DLD1 (cell line): ENCODE measurements around the gene RTN4.

Experiments
- in situ Hi-C: cut with HindIII; loops from 2 replicates; pipeline ENCODE4 v1.10.0; 2017; ENCODE audit warnings: low sequenced_read_pairs

Gene RTN4

DNA sequence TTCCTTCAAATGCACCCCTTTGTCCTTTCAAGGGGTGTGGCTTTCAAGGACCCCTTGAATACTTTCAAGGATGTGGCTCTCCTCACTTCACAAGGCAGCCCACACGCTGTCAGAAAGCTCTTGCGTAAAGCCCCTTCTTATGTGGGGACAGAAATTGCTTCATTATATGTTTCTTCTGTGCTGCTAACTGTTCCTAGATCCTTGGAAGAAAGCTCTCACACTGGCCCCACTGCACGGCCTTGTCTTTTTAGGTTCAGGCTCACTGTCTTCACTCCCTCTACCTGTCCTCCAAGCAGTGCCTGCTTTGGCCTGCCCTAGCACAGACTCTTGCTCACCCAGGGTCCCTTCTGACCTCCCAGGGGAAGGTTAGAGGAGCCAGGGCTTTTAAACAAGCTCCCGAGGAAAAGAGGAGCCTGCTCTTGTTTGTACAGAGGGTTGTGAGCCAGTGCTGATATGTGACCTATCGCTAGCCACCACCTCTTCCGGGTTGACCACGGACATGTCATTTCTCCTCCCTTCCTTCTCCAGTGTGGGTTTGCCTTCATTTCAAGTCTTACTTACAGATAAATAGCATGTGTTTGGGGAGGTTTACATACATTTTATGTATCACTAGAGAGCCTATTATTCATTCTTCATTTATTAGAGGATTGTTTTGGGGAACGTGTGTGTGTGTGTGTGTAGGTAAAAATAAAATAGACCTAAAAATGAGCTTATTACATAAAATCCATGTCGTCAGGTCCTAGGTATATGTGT is 94.7 kb downstream of the RTN4 start:
- in situ Hi-C loops, result no loop called here

- in situ Hi-C loops, result no loop called here
Measured at GRCh38 chr2:54954705-54955357, 95.4 kb downstream of the RTN4 start.

DNA sequence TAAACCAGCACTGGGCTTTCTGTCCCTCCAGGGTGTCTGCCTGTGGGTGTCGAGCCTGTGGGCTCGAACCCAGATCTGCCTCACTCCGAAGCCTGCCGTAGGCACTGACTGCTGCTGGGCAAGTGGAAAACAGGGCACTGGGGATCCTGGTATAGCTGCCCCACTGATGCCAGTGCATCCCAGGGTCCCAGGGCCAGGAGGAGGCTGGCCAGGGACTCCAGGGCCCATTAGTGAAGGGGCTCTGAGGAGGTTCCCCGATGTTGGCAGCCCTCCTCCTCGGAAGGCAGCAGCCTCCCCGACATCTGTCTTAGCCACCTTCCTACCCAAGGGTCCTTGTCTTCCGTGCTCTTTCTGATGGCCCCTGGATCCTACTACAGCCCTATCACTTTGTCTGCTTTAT is 96.1 kb downstream of the RTN4 start:
- in situ Hi-C loops, result no loop called here

- in situ Hi-C loops, result no loop called here
Measured at GRCh38 chr2:54952978-54953456, 97.2 kb downstream of the RTN4 start.

DNA sequence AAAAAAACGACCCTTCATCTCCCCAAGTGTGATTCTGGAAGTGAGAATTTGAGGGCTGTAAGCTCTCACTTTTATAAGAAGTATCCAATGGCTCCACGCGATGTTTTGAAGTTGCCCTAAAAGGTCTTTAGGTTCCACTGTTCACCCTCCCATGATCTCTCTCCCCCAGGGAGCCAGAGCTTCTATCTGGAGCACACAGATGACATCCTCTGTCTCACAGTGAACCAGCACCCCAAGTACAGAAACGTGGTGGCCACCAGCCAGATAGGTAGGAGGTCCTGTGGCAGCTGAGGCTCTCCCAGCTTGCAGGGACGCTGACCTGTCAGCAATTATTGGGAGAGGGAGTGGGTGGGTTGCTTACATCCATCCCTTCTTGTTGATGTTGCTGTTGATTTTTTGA is 97.8 kb downstream of the RTN4 start:
- in situ Hi-C loops, result no loop called here

DNA sequence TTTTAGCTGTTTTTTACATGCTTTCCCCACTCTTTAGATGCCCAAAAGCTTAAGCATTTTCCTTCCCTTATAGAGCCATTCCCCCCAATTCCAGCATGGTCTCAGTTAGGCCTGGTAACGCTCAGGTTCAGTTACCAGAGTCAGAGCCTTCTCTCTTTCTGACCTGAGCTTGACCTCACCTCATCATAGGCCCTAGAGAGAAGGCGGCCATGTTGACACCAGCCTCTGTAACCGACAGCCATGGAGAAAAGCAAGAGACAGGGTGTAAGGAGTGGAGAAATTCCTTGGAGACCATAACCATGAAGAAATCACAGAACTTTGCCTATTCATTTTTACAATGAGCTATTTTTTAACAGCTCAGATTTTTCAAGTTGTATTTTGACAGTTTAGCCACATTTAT is 99.4 kb downstream of the RTN4 start:
- in situ Hi-C loops, result no loop called here

- in situ Hi-C loops, result no loop called here
Measured at GRCh38 chr2:54949431-54949830, 100.8 kb downstream of the RTN4 start.

DNA sequence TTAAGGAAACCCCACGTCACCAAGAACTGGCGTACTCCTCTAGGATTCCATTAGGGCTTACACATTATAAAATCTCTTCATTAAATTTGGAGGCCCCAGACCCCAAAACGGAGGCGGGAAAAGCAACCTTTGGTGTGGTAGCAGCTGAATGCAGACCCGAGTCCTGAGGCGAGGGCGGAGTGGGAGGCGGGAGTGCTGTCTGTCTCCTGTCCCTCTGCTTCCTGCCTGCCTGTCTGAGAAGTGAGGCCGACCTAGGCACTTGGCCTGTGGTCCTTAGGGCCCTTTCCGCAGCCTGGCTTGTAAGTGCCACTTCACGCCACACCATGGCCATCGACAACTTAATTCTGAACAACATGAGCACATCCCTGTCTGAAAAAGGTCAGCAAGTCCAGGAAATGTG is 102.1 kb downstream of the RTN4 start:
- in situ Hi-C loops, result no loop called here

GRCh38 chr2:54947646-54948045 is 102.6 kb downstream of the RTN4 start:
- in situ Hi-C loops, result no loop called here

GRCh38 chr2:54947136-54947535 is 103.1 kb downstream of the RTN4 start:
- in situ Hi-C loops, result no loop called here

GRCh38 chr2:54946220-54946805 is 103.9 kb downstream of the RTN4 start:
- in situ Hi-C loops, result no loop called here

DNA sequence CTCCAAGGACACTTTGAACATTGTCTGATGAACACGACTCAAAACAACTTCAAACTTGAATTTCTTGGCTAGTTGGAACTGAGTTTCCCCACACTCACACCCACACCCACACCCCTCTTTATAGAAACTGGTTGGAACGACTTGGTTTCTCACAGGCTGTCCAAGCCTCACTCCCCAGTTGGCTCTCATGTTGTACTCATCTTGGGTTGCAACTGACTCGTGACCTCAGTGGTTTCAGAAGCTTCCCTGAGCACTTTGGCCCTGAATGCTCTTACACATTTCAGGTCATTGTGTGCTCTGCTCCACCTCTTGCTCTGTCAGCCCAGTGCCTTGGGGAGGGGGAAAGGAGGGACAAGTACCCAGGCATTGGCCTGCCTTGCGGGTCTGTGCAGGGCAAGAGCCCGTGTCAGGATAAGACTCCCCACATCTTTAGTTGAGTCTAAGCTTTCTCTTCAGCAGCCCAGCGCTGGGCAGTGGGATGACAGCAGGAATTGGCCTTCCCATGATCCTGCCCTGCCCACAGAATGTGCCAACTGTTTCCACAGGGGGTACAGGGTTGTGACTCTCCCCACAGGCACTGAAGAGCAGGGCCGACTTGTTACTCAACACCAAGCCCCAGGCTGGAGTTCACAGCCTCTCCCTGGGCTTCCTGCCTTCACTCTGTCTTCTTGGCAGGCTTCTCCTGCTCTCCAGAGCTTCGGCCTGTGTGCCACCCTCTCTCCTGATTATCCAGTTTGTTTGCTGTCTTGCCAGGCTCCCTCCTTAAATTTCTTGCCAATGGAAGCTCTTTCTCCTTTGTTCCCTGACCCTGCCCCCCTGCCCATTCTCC is 104.6 kb downstream of the RTN4 start:
- in situ Hi-C loops, result no loop called here

GRCh38 chr2:54944724-54945326 is 105.4 kb downstream of the RTN4 start:
- in situ Hi-C loops, result no loop called here

GRCh38 chr2:54942373-54942772 is 107.9 kb downstream of the RTN4 start:
- in situ Hi-C loops, result no loop called here

DNA sequence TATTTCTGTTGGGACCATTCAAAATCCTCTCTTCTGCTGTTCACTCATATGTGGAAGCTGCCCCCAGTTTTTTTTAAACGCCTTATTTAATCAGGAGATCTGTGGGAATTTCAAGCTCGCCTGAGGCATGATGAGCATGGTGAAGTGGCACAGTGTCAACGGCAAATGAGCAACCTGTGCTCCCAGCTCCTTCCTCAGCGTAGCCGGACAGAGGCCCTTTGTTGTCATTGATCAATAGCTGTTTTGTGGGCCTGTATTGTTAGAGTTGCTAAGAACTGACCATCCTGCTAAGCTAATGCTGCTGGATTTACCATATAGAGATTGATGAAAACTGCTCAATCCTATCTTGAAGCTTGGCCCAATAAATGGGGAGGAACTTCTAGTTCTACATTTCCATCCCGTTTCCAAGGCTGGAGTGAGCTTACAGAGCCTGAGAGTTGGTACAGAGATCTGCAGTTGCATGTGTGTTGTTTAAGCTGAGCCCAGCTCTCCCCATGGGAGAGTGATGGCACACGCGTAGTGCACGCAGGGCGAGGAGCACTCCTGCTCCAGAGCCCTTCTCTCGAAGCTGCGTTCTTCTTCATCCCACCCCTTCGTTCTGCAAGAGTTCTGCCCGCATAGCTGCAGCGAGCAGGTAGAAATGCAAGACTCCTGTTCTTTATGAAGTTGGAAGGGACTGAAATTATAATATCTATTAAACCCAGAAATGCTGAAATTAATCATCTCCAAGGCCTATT is 108.8 kb downstream of the RTN4 start:
- in situ Hi-C loops, result no loop called here

DNA sequence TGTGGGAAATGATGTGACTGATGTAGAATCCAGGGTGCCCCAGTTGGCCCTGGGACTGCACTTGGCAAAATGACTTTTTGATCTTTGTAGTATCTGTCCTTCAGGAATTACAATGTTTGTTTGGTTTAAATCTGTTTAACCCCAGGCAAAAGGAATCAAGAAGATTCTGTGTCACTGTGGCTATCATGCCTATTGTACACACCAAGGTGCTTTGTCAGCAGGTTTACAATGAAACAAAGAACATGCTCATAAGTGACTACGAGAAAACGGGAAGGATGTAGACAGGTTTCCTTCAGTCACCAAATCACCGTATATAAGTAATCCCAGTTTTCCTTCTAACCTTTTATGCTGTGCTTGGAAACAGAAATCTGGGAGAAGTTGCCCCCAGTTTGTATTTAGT is 109.5 kb downstream of the RTN4 start:
- in situ Hi-C loops, result no loop called here

DNA sequence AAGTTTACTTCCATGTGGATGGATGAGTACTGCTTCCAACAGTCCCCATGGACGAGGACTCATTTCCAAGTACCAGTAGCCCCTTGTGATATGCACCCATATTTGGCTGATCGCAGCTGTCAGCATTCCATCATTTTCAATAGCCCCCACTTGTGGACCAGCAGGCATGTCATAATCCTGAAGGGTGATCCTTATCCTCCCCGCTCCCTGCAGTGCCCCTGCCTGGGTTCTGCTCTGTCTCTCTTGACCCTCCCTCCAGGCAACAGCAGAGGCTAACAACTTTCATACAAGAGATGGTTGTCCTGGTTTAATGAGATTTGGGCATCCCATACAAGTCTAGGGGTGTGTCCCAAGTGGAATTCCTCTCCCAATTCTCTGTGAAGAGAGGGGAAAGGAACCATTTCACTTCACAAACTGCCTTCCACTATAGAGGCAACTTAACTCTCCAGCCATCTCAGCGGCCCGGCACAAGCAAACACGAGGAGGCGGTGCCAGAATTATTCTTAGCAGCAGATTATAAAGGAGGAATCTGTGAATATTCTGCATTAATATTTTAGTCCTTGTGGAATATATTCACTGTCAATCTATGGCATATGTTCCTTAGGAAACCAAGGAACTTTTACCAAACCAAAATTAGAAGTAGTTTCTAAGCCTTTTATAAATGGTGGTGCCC is 110.7 kb downstream of the RTN4 start:
- in situ Hi-C loops, result no loop called here

- in situ Hi-C loops, result no loop called here
Measured at GRCh38 chr2:54936766-54937165, 113.5 kb downstream of the RTN4 start.

DNA sequence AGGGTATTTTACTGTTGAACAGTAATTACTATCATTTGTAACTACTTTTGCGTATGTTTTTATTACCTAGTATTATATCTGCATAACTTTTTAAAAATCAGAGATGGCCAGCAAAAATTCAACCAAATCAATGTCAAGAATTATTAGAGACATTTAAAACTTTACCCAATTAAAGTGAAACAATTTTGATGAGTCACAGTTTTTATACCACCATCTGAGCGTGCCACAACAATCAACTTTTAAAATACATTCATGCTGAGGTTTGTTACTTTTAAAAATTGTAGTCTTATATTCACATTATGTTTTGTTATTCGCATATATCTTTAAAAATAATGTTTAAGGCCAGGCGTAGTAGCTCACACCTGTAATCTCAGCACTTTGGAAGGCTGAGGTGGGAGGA is 114.9 kb downstream of the RTN4 start:
- in situ Hi-C loops, result no loop called here

- in situ Hi-C loops, result no loop called here
Measured at GRCh38 chr2:54931473-54931872, 118.8 kb downstream of the RTN4 start.
